ENCODE data around the gene S100A5.

S100A5 gene

DNA sequence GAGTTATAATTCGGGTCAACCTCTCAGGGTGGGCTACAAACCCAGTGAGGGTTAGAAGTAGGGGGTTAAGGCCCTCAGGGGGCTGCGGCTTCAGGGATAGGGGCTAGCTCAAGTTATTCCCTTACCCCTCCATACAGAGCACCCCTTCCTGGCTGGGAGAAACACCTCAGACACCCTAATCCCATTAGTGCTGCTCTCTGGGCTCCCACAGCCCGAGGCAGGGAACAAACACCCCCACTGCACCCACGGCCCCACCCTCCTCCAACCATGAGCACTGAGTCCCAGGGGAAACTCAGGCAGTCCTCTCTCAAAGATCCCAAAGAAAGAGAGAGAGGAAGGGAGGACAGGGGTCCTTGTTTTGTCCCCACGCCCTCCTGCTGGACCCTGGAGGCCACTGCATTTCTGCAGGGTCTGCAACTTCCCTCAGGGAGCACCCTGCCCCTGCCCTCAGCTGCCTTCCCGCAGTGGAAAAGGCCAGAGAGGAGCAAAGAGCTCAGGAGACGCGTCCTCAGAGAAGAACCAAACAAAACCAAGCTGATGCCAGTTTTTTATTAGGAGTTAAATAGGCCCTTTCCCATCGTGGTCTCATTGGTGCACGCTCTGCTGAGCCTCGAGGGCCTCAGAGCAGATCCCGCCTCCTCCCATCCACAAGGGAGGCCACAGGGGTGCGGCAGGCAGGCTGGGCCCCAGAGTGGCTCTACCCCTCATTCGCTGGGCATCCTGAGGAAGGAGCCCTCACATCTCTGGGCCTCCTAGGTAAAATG is 6.2 kb upstream of the S100A5 start:
- no peak for DNase-seq

DNA sequence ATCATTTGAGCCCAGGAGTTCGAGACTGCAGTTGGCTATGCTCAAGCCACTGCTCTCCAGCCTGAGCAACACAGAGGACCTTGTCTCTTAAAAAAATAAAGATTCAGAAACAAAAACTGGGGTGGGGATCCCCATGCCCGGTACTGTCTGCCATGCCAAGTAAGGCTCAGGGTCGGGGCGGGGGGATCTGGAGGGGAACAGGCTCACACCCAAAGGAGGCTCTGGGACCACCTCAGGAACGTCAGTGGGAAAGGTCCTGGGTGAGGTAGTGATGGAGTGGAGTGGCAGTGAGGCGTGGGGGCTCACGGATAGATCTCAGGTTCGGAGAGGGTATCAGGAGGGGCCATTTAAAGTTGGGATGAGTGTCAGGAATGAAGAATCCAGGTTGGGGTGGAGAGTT is 5.6 kb upstream of the S100A5 start:
- no peak for DNase-seq

GRCh38 chr1:153545067-153546055 is 4.6 kb upstream of the S100A5 start, which contains the start of gene S100A4:
Gene S100A4 (minus strand): TSS chr1:153545806. CDS start chr1:153544794, 1,012 bp downstream.
- DNase-seq, result peak; percentile 96

- DNase-seq, result no peak
Measured at GRCh38 chr1:153544453-153545066, 3.8 kb upstream of the S100A5 start.

DNA sequence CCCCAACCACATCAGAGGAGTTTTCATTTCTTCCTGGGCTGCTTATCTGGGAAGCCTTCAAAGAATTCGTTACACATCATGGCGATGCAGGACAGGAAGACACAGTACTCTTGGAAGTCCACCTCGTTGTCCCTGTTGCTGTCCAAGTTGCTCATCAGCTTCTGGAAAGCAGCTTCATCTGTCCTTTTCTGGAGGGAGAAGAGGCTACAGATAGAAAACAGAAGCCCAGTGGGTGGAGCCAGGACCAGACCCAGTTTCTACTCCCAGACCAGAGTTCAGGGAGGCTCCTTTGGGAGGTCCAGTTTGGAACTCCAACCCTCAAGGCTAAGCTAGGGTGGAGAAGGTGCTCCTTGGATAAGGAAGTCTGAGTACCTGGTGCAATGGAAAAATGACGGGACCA is 3.0 kb upstream of the S100A5 start:
- DNase-seq, result no peak

GRCh38 chr1:153542956-153543711 is 2.4 kb upstream of the S100A5 start:
- no peak for DNase-seq

DNA sequence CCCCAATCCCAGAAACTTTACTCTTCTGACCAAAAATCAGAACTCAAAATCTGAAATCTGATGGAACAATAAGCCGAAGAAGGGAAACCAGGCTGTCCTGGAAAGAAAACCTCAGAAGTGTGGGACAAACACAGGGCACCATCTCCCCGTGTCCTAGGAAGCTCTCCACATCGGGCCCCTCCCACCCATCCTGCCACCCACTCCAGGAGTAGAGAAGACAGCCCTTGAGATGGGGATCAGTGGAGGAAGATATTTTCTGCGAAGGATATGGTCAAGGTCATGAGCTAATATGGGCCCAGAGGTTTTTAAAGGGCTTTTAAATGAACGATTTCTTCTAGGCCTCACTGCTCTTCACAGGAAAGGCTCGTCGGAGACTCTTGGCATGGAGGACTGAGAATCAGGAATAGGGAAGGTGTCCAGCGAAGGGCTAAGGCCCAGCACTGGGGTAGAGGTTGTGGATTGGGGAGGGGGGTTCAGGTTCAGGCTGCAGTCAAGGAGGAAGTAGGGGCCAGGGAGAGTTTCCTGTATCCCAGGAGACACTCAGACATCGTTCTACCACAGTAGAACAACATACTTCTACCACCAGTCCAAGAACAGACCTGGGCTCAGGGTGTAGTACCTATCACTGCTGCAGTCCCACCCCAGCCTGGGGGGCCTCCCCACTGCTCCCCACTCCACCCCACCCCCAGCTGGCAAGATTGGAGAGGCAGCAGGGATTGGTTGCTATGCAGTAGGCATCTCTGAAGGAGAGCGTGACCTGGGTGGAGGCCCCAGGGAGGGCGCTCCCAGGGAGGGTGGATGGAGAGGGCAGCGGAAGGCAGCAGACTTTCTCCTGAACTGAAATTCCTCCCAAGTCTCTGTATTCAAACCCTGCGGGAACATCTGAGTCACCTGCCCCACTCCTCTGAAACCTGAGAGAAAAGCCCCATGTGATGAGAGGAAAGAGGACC is 1.2 kb upstream of the S100A5 start:
- DNase-seq, result no peak

GRCh38 chr1:153539395-153540093 is 1.2 kb downstream of the S100A5 start:
- no peak for DNase-seq

DNA sequence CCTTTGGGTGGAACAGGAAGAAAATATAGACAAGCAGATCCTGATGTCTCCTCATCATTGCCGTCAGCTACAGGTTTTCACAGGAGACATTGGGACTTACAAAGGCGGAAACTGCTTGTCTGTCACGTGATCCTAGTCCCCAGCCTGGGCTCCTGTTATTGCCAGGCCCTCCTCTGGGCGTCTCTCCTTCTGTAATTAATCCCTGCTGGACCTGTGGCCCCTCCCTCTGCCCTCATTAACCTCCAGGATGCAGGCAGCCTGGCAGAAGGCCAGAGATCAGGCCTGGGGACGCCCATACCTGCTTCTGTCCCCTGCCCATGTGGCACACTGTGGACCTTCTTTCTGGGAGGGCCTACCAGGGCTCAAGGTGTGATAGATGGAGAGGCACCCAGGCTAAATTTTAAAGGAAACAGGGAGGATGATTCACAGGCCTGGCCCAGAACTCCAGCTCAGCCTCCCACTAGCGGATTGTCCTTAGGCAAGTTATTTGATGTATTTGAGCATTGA is 2.4 kb downstream of the S100A5 start:
- DNase-seq, result no peak

DNA sequence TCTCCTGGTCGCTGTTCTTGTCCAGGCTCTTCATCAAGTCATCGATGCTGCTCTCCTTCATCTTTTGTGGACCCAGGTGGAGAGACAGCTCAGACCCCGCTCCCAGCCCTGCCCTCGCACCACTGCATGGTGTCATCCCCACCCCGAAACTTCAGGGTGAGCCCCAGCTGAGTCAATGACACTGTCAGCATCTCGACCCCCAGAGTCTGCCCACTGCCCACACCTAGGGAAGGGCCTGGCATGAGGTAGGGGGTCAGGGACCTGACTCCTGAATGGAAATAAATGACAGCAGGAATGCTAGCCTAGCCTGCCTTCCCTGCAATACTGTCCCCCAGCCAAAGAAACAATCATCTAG is 3.4 kb downstream of the S100A5 start:
- DNase-seq, result no peak

DNA sequence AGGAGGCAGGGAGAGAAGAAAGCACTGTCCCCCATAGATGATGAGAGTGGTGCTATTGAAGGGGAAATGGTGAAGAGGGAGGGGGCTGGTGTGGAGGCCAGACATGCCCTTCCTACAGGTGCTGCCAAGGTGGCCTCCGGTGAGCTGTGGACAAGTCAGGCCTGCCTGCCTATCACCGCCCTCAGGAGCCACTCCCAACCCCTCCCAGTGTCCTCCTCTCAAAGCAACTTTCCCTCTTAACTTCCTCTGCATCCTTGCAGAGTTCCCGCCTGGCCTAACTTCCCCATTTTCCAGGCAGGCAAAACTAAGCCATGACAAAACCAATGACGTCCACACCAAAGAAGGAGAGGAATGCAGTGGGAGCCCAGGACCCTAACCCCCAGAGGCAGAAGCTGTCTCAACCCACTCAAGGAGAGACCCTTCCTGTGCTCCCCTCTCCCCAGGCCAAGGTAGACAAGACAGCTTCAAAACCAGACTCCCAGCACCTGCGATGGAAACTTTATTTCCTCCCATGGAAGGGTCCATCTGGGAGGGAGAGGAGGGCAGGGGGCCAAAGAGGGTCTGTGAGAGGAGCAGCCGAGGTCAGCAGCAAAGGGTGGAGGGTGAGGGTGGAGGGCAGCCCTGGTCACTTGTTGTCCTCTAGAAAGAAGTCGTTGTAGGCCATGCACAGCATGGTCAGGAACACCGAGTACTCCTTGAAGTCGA is 3.9 kb downstream of the S100A5 start:
- no peak for DNase-seq

DNA sequence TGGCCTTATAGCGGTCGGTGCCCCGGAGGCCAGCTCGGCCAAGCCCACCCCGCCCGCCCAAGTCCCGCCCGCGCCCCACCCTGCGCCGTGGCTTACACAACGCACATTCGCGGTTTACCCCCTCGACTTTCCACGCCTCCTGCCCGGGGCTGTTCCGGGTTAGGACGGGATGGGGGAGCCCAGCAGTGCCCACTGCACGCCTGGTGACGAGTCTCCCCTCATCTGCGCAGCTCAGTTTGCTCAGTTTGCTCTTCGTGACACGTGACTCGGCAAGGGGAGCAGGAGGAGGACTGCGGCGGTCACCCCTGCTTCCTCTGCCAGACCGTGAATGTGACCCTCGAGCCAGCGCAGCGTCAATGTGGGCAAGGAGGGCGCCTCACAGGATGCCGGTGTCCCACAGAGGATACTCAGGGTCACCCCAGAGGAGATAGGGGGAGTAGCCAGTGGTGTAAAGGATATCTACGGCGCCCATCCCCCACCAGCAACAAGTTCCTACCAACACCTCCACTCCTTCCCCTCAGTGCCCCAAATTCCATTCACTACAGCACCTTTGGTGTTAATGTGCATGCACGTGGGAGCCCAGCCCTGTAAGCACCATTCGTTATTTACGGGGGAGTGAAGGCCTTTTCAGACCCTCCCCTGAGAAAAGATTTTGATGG is 4.6 kb downstream of the S100A5 start:
- DNase-seq, result peak; percentile 83

DNA sequence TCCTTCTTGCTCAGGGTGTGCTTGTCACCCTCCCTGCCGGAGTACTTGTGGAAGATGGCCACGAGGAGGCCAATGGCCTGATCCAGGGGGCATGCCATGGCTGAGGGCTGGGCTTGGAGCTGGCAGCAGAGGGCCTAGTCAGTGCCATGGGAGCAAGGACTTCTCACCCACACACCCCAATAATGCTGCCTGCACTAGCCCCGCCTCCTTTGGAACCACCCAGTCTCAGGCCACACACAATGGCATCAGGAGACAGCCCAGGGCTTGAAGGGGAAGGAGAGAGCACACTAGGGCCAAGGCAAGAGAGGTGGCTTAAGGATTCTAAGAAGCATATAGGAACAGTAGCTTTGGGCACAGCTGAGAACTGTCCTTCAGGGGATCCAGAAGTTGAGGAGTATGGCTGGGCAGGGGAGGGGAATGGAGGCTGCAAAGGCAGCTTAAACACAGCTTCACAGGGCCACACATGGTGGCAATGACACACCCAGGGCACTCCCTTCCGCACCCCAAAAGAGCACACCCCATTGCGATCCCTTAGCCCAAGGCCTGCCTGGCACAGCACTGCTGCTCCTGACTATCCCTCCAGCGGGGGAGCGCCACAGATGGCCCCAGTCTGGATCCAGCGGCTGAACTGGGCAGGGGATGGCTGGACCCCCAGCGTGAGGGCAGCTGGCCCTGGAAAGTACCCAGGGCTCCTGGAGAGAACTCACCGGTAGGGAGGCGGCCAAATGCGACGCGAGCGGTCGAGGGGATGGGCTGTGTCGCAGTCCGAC is 5.3 kb downstream of the S100A5 start, which contains the start of gene S100A6:
Gene S100A6 (minus strand): TSS at position 750 of the 770 bp plus-strand sequence. CDS start 652 bp downstream, at position 98.
- DNase-seq, result peak; percentile 50

DNA sequence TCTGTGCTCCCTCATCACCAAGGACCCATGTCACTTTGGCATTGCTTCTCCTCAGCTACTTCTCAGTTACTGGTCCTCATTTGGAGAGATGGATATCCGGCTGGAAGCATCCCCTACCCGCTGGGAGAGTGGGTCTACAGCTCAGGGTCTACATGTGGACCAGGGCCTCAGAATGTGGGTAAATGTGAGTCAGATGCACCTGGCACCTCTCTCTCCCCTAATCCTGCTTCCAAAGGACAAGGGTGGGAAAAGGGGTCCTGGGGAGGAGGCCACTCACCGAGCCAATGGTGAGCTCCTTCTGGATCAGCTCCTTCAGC is 5.9 kb downstream of the S100A5 start:
- DNase-seq, result no peak

GRCh38 chr1:153534226-153534924 is 6.4 kb downstream of the S100A5 start:
- DNase-seq, result no peak

GRCh38 chr1:153533689-153534201 is 7.0 kb downstream of the S100A5 start:
- DNase-seq, result no peak

- peak; percentile 79 for DNase-seq
Measured at GRCh38 chr1:153532769-153533599, 7.8 kb downstream of the S100A5 start.

All from stimulated activated CD4-positive, alpha-beta T cell treated with anti-CD3 and anti-CD28 coated beads, Interleukin-1b, Interleukin-23, amount 100 ng/mL, for 48 hours (primary cell).